MG63 (cell line): ENCODE results near the gene TFDP1. TPM values are rescaled to one million over a fixed set of nuclear protein-coding genes. Genes with fewer than 3 reads are reported as not detected.
"Not testable (repeated sequence)": the region's sequence is repeated elsewhere in the genome, so short reads cannot be mapped to it uniquely, and the experiment has no call there.

Experiments
- DNase-seq: peaks from one replicate; pipeline ENCODE4 v3.0.0-alpha.2; 2020
- H3K27me3 ChIP-seq: fragments of 250-450 bp; sonication (Bioruptor Pico); 2 replicates; pipeline ENCODE4 v1.5.1; 2020; ENCODE audit warnings: mild to moderate bottlenecking, moderate library complexity
- H3K36me3 ChIP-seq: fragments of 250-450 bp; sonication (Bioruptor Pico); 2 replicates; pipeline ENCODE4 v1.5.1; 2020; ENCODE audit warnings: mild to moderate bottlenecking, moderate library complexity
- H3K4me3 ChIP-seq: fragments of 250-450 bp; sonication (Bioruptor Pico); 2 replicates; pipeline ENCODE4 v1.5.1; 2020; ENCODE audit warnings: mild to moderate bottlenecking, moderate library complexity
- H3K9me3 ChIP-seq: fragments of 250-450 bp; sonication (Bioruptor Pico); 2 replicates; pipeline ENCODE4 v1.5.1; 2020; ENCODE audit warnings: mild to moderate bottlenecking, moderate library complexity
- total RNA-seq: library from RNA; depleted of rRNA; stranded (reverse); fragments of >200 nt; shearing (Covaris generic); gene quantifications from 2 replicates; pipeline ENCODE4 v1.2.3, GENCODE V29; 2014; ENCODE audit warnings: low replicate concordance

Gene TFDP1
- total RNA-seq, 1 experiment from 2014 or later, result 38.3 TPM

GRCh38 chr13:113616281-113616906 lies 31.8 kb downstream of the TFDP1 start:
- no peak for DNase-seq
- no peaks in the 10 kb centered on the region for H3K9me3 ChIP-seq
- H3K36me3 ChIP-seq, result peaks cover 47% of the 10 kb centered on the region

GRCh38 chr13:113616991-113617749 lies 32.6 kb downstream of the TFDP1 start:
- no peak for DNase-seq
- peaks cover 43% of the 10 kb centered on the region for H3K36me3 ChIP-seq
- H3K9me3 ChIP-seq, result no peaks in the 10 kb centered on the region
- H3K27me3 ChIP-seq, result no peaks in the 10 kb centered on the region
- H3K4me3 ChIP-seq, result no peak overlapping the region

More at GRCh38 chr13:113616281-113616906, 31.8 kb downstream of the TFDP1 start:
- Histone ChIP-seq H3K27me3 (no peaks in the 10 kb centered on the region), H3K4me3 (no peak overlapping the region)

- no peaks in the 10 kb centered on the region for H3K9me3 ChIP-seq
- peaks cover 38% of the 10 kb centered on the region for H3K36me3 ChIP-seq
- no peaks in the 10 kb centered on the region for H3K27me3 ChIP-seq
- no peak overlapping the region for H3K4me3 ChIP-seq
- no peak for DNase-seq
Observed at GRCh38 chr13:113617961-113618360, 33.4 kb downstream of the TFDP1 start.

GRCh38 chr13:113618455-113618854 lies 33.9 kb downstream of the TFDP1 start:
- no peaks in the 10 kb centered on the region for H3K27me3 ChIP-seq
- peaks cover 33% of the 10 kb centered on the region for H3K36me3 ChIP-seq
- no peaks in the 10 kb centered on the region for H3K9me3 ChIP-seq
- no peak for DNase-seq
- H3K4me3 ChIP-seq, result no peak overlapping the region

GRCh38 chr13:113620036-113620796 lies 35.7 kb downstream of the TFDP1 start:
- Histone ChIP-seq H3K36me3 (peaks cover 35% of the 10 kb centered on the region), H3K27me3 (no peaks in the 10 kb centered on the region), H3K9me3 (no peaks in the 10 kb centered on the region), H3K4me3 (no peak overlapping the region)
- DNase-seq, result no peak

DNA sequence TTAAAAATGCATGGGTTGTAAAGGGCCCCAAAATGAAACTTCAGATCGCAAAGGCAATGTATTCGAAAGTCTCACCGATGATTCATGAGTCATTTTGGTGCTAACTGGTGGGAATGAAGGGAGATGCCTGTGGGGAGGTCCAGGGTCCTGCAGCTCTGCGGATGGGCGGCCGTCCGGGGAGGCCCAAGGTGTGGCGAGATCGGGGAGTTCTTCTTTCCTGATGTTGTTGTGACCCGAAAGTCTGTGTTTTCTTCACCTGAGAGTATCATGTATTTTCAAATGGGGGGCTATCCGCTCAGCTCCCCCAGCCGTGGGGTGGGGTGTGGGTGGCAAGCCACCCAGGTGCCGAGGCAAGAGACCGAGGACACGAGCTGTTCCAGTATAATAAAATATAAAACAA lies 36.5 kb downstream of the TFDP1 start:
- DNase-seq, result no peak
- H3K36me3 ChIP-seq, result peaks cover 35% of the 10 kb centered on the region
- H3K9me3 ChIP-seq, result no peaks in the 10 kb centered on the region
- no peak overlapping the region for H3K4me3 ChIP-seq
- no peaks in the 10 kb centered on the region for H3K27me3 ChIP-seq

DNA sequence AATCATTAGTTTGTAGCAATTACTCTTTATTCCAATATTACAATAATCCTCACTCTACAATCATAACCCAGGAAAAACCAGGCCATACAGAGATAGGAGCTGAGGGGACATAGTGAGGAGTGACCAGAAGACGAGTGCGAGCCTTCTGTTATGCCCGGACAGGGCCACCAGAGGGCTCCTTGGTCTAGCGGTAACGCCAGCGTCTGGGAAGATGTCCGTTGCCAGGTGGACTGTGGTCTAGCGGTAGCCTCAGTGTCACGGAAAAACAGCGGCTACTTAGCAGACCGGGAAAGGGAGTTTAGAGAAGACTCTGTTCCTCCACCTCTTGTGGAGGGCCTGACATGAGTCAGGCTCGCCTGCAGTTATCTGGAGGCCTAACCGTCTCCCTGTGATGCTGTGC lies 36.9 kb downstream of the TFDP1 start:
- not testable (repeated sequence) for H3K9me3 ChIP-seq
- DNase-seq, result peak; percentile 38
- H3K36me3 ChIP-seq, result peaks cover 37% of the 10 kb centered on the region

DNA sequence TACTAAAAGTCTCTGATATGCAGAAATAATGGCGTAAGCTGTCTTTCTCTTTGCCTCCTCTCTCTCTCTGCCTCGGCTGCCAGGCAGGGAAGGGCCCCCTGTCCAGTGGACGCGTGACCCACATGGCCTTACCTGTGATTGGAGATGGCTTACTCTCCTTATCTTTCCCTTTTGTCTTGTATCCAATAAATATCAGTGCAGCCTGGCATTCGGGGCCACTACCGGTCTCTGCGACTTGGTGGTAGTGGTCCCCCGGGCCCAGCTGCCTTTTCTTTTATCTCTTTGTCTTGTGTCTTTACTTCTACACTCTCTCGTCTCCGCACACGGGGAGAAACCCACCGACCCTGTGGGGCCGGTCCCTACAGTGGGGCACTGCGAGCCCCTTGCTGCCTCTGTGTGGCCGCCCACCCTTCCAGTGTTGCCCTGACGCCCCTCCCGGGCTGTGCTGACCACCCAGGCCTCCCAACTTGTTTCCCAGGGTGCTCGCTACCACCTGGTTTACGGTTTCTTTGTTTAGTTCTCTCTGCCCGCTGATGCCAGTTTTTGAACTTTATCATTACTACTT lies 37.5 kb downstream of the TFDP1 start:
- not testable (repeated sequence) for H3K9me3 ChIP-seq, H3K4me3 ChIP-seq, DNase-seq, H3K27me3 ChIP-seq
- H3K36me3 ChIP-seq, result peaks cover 42% of the 10 kb centered on the region

More for the DNA sequence above, 36.9 kb downstream of the TFDP1 start:
- H3K4me3 ChIP-seq, H3K27me3 ChIP-seq: not testable (repeated sequence)

GRCh38 chr13:113622791-113623490 lies 38.4 kb downstream of the TFDP1 start:
- Histone ChIP-seq H3K27me3 (no peaks in the 10 kb centered on the region), H3K36me3 (peaks cover 46% of the 10 kb centered on the region), H3K4me3 (no peak overlapping the region), H3K9me3 (no peaks in the 10 kb centered on the region)
- no peak for DNase-seq

- Histone ChIP-seq H3K4me3 (no peak overlapping the region), H3K27me3 (no peaks in the 10 kb centered on the region), H3K9me3 (no peaks in the 10 kb centered on the region), H3K36me3 (peaks cover 38% of the 10 kb centered on the region)
- peak; percentile 17 for DNase-seq
Observed at GRCh38 chr13:113623491-113624234, 39.1 kb downstream of the TFDP1 start.

DNA sequence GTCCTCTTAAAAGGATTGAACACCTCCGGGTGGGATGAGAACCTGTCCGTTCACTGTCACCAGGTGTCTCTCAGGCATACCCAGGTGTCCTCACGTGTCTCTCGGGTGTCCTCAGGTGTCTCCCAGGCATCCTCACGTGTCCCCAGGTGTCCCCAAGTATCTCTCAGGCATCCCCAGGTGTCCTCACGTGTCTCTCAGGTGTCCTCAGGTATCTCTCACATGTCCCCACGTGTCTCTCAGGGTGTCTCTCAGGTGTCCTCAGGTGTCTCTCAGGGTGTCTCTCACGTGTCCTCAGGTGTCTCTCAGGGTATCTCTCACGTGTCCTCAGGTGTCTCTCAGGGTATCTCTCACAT lies 39.7 kb downstream of the TFDP1 start:
- peaks cover 38% of the 10 kb centered on the region for H3K36me3 ChIP-seq
- no peak overlapping the region for H3K4me3 ChIP-seq
- H3K27me3 ChIP-seq, result no peaks in the 10 kb centered on the region
- no peaks in the 10 kb centered on the region for H3K9me3 ChIP-seq
- DNase-seq, result no peak

DNA sequence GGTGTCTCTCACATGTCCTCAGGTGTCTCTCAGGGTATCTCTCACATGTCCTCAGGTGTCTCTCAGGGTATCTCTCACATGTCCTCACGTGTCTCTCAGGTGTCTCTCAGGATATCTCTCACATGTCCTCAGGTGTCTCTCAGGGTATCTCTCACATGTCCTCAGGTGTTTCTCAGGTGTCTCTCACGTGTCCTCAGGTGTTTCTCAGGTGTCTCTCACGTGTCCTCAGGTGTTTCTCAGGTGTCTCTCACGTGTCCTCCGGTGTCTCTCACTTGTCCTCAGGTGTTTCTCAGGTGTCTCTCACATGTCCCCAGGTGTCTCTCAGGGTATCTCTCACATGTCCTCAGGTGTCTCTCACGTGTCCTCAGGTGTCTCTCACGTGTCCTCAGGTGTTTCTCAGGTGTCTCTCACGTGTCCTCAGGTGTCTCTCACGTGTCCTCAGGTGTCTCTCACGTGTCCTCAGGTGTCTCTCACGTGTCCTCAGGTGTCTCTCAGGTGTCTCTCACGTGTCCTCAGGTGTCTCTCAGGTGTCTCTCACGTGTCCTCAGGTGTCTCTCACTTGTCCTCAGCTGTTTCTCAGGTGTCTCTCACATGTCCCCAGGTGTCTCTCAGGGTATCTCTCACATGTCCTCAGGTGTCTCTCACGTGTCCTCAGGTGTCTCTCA lies 40.2 kb downstream of the TFDP1 start:
- peaks cover 42% of the 10 kb centered on the region for H3K36me3 ChIP-seq
- H3K27me3 ChIP-seq, DNase-seq, H3K4me3 ChIP-seq, H3K9me3 ChIP-seq: not testable (repeated sequence)

DNA sequence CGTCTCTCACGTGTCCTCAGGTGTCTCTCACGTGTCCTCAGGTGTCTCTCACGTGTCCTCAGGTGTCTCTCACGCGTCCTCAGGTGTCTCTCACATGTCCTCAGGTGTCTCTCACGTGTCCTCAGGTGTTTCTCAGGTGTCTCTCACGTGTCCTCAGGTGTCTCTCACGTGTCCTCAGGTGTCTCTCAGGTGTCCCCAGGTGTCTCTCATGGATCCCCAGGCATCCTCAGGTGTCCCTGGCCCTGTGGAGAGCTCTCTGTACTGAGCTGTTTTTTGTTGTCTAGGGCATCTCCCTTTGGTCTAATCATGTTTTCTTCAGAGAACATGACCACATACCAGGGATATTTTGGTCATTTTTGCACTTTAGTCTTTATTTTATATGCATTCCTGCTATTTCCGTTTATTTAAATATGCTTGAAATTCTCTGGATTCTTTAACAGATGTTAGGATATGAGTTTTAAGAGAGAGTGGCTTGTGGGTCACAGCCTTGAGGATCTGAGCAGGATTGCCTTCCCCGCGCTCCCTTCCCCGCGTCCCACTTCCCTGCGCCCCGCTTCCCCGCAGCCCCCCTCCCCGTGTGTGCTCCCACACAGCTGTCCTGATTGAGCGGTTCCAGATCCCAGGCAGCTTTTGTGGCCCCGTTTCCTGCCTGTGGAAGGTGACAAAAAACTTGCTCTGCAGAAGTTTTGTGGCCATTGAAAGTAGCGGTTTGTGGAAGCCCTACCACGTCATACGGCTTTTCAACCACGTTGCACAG lies 41.6 kb downstream of the TFDP1 start:
- Histone ChIP-seq H3K9me3 (no peaks in the 10 kb centered on the region), H3K4me3 (no peak overlapping the region), H3K36me3 (peaks cover 38% of the 10 kb centered on the region)

GRCh38 chr13:113627136-113627535 lies 42.6 kb downstream of the TFDP1 start:
- Histone ChIP-seq H3K9me3 (no peaks in the 10 kb centered on the region), H3K4me3 (no peak overlapping the region), H3K27me3 (no peaks in the 10 kb centered on the region), H3K36me3 (peaks cover 44% of the 10 kb centered on the region)
- no peak for DNase-seq

More for the DNA sequence above, 41.6 kb downstream of the TFDP1 start:
- no peak for DNase-seq
- no peaks in the 10 kb centered on the region for H3K27me3 ChIP-seq
